Endodermal cell (in vitro differentiated cells): ENCODE data around the gene ABCC10. TPM values are rescaled to one million over a fixed set of nuclear protein-coding genes. Genes with fewer than 3 reads are reported as not detected.

Experiments
- DNase-seq: peaks from one replicate; pipeline ENCODE4 v3.0.0-alpha.2; 2017
- H3K27ac ChIP-seq: 2 replicates; pipeline ENCODE4 v1.5.1; 2013; ENCODE audit warnings: mild to moderate bottlenecking, low read depth, low read length, moderate library complexity
- H3K27me3 ChIP-seq: 2 replicates; pipeline ENCODE4 v1.6.1; 2013; ENCODE audit warnings: mild to moderate bottlenecking, low read length, moderate library complexity; ENCODE audit not compliant: insufficient read depth, control insufficient read depth, poor library complexity, severe bottlenecking
- H3K36me3 ChIP-seq: 2 replicates; pipeline ENCODE4 v1.7.0; 2013; ENCODE audit warnings: mild to moderate bottlenecking, low read length, moderate library complexity; ENCODE audit not compliant: control insufficient read depth, insufficient read depth
- H3K4me1 ChIP-seq: one replicate; pipeline ENCODE4 v1.7.0; 2013; ENCODE audit warnings: low read length; ENCODE audit not compliant: control insufficient read depth, insufficient read depth
- H3K4me3 ChIP-seq: 2 replicates; pipeline ENCODE4 v1.5.1; 2013; ENCODE audit warnings: mild to moderate bottlenecking, low read length, moderate library complexity
- H3K9ac ChIP-seq: 2 replicates; pipeline ENCODE4 v1.6.1; 2013; ENCODE audit warnings: mild to moderate bottlenecking, low read length, moderate library complexity; ENCODE audit not compliant: poor library complexity, severe bottlenecking; ENCODE audit errors: extremely low read depth
- H3K9me3 ChIP-seq: 2 replicates; pipeline ENCODE4 v1.6.1; 2013; ENCODE audit warnings: mild to moderate bottlenecking, low read length, moderate library complexity; ENCODE audit not compliant: control insufficient read depth
- H3K27ac Mint-ChIP-seq: 2 replicates; pipeline ENCODE4 v1.8.0; 2020; ENCODE audit warnings: mixed read lengths
- H3K27me3 Mint-ChIP-seq: 2 replicates; pipeline ENCODE4 v1.8.0; 2021; ENCODE audit warnings: mild to moderate bottlenecking, mixed read lengths; ENCODE audit not compliant: insufficient read depth
- H3K36me3 Mint-ChIP-seq: 2 replicates; pipeline ENCODE4 v1.8.0; 2020; ENCODE audit warnings: low read depth, mixed read lengths
- H3K4me1 Mint-ChIP-seq: 2 replicates; pipeline ENCODE4 v1.8.0; 2020; ENCODE audit warnings: mixed read lengths
- H3K4me3 Mint-ChIP-seq: 2 replicates; pipeline ENCODE4 v1.8.0; 2020; ENCODE audit warnings: mild to moderate bottlenecking, moderate library complexity, mixed read lengths
- H3K9me3 Mint-ChIP-seq: 2 replicates; pipeline ENCODE4 v1.8.0; 2020; ENCODE audit warnings: mild to moderate bottlenecking, mixed read lengths
- WGBS, 2 experiments: methylation state at CpG; one replicate each; pipeline versions ENCODE4 v1.1.5 to v1.1.7; 2013; ENCODE audit warnings: missing lambda C conversion rate in 2 of 2, mixed read lengths in 1 of 2; ENCODE audit not compliant: insufficient coverage in 1 of 2, insufficient read length in 1 of 2; 5-methylcytosine and 5-hydroxymethylcytosine counted together
- total RNA-seq, 2 donors: library from RNA; stranded (reverse); fragmentation: NEBNext Ultra II Directional in 1 of 2; extraction: Animal tissue kit (Norgen Biotek cat#: 25700) in 1 of 2; gene quantifications; 2 replicates in 1 of 2; 3 replicates in 1 of 2; pipeline ENCODE4 v1.2.1, GENCODE V29; 2021
- TF ChIP-seq, protein P1 (sequence below): fragments of 200-600 bp; sonication (generic); conservative IDR thresholded peaks from 2 replicates; pipeline ENCODE4 v1.5.0; 2021; ENCODE audit warnings: antibody characterized with exemption, mild to moderate bottlenecking

The ABCC10 gene
- total RNA-seq, 2 donors from 2014 or later: 34.1 to 44.8 TPM

DNA sequence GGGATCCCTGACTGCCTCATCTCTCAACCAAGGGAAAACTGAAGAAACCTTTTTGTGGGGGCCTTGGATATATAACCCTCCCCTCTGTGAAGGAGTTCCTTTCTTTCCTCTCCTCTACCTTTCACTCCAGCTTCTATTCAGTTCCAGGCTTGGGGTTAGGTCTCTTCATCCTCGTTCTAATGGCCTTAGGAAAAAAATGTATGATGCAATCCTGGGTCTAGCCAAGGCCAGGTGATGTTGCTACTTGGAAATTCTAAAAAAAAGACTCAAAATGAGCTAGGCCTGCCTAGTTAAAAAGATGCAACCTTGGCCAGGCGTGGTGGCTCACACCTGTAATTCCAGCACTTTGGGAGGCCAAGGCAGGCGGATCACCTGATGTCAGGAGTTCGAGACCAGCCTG is 7.6 kb downstream of the ABCC10 start:
- Mint-ChIP-seq H3K27me3 (no peaks in the 10 kb centered on the region), H3K9me3 (no peaks in the 10 kb centered on the region), H3K27ac (no peak overlapping the region), H3K36me3 (peaks cover 29% of the 10 kb centered on the region), H3K4me3 (no peak overlapping the region), H3K4me1 (no peaks in the 10 kb centered on the region)
- DNase-seq: no peak
- H3K36me3 ChIP-seq: peaks cover 19% of the 10 kb centered on the region
- WGBS, 2 experiments: 73 to 98% methylated on average over 3 to 4 of the region's 4 CpGs
- no peaks in the 10 kb centered on the region for H3K9me3 ChIP-seq
- no peak overlapping the region for H3K27ac ChIP-seq
- H3K4me1 ChIP-seq: no peaks in the 10 kb centered on the region
- H3K4me3 ChIP-seq: no peak overlapping the region
- no peaks in the 10 kb centered on the region for H3K27me3 ChIP-seq
- no peak overlapping the region for H3K9ac ChIP-seq
- TF ChIP-seq, protein P1, sequence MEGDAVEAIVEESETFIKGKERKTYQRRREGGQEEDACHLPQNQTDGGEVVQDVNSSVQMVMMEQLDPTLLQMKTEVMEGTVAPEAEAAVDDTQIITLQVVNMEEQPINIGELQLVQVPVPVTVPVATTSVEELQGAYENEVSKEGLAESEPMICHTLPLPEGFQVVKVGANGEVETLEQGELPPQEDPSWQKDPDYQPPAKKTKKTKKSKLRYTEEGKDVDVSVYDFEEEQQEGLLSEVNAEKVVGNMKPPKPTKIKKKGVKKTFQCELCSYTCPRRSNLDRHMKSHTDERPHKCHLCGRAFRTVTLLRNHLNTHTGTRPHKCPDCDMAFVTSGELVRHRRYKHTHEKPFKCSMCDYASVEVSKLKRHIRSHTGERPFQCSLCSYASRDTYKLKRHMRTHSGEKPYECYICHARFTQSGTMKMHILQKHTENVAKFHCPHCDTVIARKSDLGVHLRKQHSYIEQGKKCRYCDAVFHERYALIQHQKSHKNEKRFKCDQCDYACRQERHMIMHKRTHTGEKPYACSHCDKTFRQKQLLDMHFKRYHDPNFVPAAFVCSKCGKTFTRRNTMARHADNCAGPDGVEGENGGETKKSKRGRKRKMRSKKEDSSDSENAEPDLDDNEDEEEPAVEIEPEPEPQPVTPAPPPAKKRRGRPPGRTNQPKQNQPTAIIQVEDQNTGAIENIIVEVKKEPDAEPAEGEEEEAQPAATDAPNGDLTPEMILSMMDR: no peak

DNA sequence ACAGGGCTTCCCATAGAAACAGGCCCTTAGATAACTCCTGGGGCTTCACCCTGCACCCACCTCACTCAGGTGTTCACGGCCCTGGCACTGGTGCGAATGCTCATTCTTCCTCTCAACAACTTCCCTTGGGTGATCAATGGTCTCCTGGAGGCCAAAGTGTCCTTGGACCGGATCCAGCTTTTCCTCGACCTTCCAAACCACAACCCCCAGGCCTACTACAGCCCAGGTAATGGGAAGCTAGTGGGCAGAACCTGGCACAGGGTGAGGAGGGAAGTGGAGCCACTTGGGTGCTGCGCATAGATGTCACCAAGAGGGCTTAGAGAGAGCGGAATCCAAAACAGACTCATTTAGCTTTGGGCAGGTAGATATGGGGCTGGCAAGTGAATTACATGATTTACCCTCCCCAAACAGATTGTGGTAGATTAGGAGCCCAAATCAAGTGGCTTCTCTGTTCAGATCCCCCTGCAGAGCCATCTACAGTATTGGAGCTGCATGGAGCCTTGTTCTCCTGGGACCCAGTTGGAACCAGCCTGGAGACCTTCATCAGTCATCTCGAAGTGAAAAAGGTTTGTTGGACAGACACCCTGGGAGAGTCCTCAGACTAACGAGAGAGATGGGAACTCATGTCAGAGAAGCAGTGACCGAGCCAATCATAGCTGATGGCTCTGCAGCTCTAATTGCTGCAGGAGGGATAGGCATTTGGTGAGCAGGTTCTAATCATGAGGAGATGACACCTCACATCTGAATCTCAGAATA is 8.5 kb downstream of the ABCC10 start:
- H3K9me3 Mint-ChIP-seq: no peaks in the 10 kb centered on the region
- peaks cover 24% of the 10 kb centered on the region for H3K36me3 ChIP-seq
- H3K27me3 ChIP-seq: no peaks in the 10 kb centered on the region
- H3K27me3 Mint-ChIP-seq: no peaks in the 10 kb centered on the region
- peak overlapping the region; percentile 55 for H3K27ac Mint-ChIP-seq
- no peaks in the 10 kb centered on the region for H3K4me1 ChIP-seq
- H3K9me3 ChIP-seq: no peaks in the 10 kb centered on the region
- no peak for DNase-seq
- no peak overlapping the region for H3K9ac ChIP-seq
- no peak overlapping the region for H3K27ac ChIP-seq
- 95% methylated on average over 6 to 9 of the region's 9 CpGs for WGBS, 2 experiments
- H3K4me1 Mint-ChIP-seq: no peaks in the 10 kb centered on the region
- peaks cover 31% of the 10 kb centered on the region for H3K36me3 Mint-ChIP-seq
- H3K4me3 ChIP-seq: no peak overlapping the region
- TF ChIP-seq, protein P1: no peak
- H3K4me3 Mint-ChIP-seq: no peak overlapping the region

DNA sequence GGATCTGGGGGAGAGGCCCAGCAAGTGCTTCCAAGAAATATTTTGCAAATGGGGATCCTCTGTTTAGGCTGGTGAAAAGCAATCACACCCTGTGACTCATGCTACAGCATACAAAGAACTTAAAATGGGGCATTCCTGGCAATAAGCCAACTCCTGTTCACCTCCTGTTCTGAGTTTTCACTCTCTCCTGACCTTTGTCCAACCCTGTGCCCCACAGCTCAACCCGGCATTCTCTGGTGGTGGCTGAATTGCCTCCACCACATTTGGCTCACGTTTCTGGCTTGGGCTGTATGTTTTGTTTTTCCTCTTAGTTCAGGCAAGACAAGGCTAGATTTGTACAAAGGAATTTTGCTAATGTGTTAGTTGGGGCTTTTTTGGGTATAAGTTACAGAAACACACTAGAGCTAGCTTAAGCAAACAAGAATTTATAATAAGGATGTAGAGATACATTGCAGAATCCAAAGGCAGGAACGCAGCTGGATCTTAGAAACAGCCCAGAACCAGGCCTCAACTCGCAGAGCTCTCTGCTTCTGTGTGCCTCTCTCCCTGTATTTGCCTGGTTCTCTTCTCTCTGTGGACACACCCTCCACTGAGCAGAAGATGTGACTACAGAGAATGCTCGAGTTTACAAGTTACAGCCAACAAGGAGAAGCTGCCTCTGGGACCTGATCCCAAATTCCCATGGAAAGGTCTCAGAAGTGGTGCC is 9.4 kb downstream of the ABCC10 start:
- Mint-ChIP-seq H3K4me1 (no peaks in the 10 kb centered on the region), H3K27ac (peak overlapping the region; percentile 70), H3K4me3 (no peak overlapping the region), H3K36me3 (peaks cover 31% of the 10 kb centered on the region), H3K9me3 (no peaks in the 10 kb centered on the region), H3K27me3 (no peaks in the 10 kb centered on the region)
- Histone ChIP-seq H3K9ac (no peak overlapping the region), H3K27ac (no peak overlapping the region), H3K4me3 (no peak overlapping the region), H3K27me3 (no peaks in the 10 kb centered on the region), H3K9me3 (no peaks in the 10 kb centered on the region), H3K4me1 (no peaks in the 10 kb centered on the region), H3K36me3 (peaks cover 24% of the 10 kb centered on the region)
- WGBS, 2 experiments: 83 to 93% methylated on average over 3 to 5 of the region's 5 CpGs
- no peak for DNase-seq
- TF ChIP-seq, protein P1: no peak
